Type B pancreatic cell (in vitro differentiated cells): ENCODE data around the gene GAREM1. TPM values are rescaled to one million over a fixed set of nuclear protein-coding genes. Genes with fewer than 3 reads are reported as not detected.

Experiments
- DNase-seq: peaks from one replicate; pipeline ENCODE4 v3.0.0; 2021; ENCODE audit warnings: mixed read lengths; ENCODE audit not compliant: unreplicated experiment; ENCODE audit errors: extremely low spot score
- H3K27ac Mint-ChIP-seq: 2 replicates; pipeline ENCODE4 v1.8.0; 2021; ENCODE audit warnings: mild to moderate bottlenecking, mixed read lengths
- H3K27me3 Mint-ChIP-seq: 2 replicates; pipeline ENCODE4 v1.8.0; 2021; ENCODE audit warnings: mixed read lengths
- H3K36me3 Mint-ChIP-seq: 2 replicates; pipeline ENCODE4 v1.8.0; 2021; ENCODE audit warnings: mixed read lengths
- H3K4me1 Mint-ChIP-seq: one replicate; pipeline ENCODE4 v1.8.0; 2021; ENCODE audit warnings: mixed read lengths; ENCODE audit not compliant: unreplicated experiment
- H3K4me3 Mint-ChIP-seq: 2 replicates; pipeline ENCODE4 v1.8.0; 2021; ENCODE audit warnings: mild to moderate bottlenecking, mixed read lengths
- H3K9me3 Mint-ChIP-seq: 2 replicates; pipeline ENCODE4 v1.8.0; 2021; ENCODE audit warnings: mixed read lengths
- CTCF ChIP-seq: fragments of 200-600 bp; sonication (generic); conservative IDR thresholded peaks from 2 replicates; pipeline ENCODE4 v1.5.0; 2021; ENCODE audit warnings: antibody characterized with exemption, mild to moderate bottlenecking
- total RNA-seq: library from RNA; stranded (reverse); gene quantifications from 2 replicates; pipeline ENCODE4 v1.2.1, GENCODE V29; 2021; ENCODE audit warnings: low replicate concordance

GAREM1 gene
- total RNA-seq, 1 donor from 2014 or later, result 17.8 TPM

GRCh38 chr18:32368991-32369390, 101.7 kb downstream of the GAREM1 start:
- Mint-ChIP-seq H3K36me3 (no peaks in the 10 kb centered on the region), H3K4me1 (peaks cover 28% of the 10 kb centered on the region), H3K27ac (peak overlapping the region; percentile 21), H3K4me3 (no peak overlapping the region), H3K9me3 (no peaks in the 10 kb centered on the region), H3K27me3 (no peaks in the 10 kb centered on the region)
- TF ChIP-seq CTCF, result no peak
- no peak for DNase-seq

DNA sequence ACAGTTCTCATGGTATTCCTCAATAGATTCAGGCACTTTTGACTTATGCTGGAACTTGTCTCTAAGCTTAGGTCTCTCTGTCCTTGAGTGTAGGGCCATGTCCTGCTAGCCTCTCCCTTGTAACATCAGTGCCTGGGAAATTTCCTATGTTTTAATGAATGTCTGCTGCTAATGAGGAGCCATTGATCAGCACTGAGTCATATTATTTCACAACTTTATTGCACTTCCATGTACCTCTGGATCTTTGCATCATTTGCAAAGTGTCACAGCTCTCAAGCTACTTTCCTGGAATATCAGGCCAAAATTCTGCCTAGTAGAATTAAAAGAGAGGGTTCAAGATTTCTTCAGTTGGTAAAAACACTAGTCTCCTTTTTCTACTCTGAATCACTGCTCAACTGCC, 102.5 kb downstream of the GAREM1 start:
- DNase-seq, result no peak
- H3K27ac Mint-ChIP-seq, result peak overlapping the region; percentile 52

DNA sequence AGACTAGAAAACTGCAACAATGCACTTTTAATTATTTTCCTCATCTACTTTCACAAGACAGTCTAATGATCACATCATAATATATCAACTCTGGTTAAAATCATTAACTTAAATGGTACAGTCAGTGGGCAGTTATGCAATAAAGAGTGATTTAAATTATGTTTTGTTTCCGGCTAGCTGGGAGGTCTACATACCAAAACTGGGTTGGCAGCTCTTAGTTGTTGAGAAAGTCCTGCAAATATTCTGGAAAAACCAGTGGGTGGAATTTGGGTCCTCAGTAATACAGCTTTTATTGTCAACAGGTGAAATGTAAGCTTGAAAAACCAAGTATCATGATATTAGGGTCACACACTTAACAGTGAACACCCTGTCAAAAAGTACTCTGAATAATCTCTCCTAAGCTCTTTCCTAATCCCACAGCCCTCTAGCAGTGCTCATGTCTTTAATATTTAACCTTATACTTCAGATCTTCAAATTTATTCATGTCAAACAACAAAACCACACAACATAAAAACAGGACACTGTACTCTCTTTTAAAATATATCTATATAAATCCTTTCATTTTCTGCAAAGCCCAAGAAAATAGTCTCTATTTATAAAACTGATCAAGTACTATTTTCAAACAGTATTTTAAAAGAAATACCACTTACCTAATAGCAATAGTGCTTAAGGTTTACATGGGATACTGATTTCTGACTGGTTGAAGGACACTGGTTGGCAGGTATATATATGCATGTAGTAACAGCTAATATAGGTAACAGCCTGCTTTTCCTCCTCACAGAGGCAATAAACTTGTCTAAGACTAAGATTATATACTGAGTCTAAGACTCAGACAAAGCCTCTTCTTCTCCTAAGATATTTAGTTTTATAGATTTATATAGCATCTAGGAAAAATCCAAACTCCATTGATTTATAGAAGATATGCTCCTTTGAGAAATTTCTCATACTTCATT, 103.8 kb downstream of the GAREM1 start:
- Mint-ChIP-seq H3K36me3 (no peaks in the 10 kb centered on the region), H3K4me1 (peaks cover 20% of the 10 kb centered on the region), H3K4me3 (no peak overlapping the region), H3K9me3 (no peaks in the 10 kb centered on the region), H3K27ac (peak overlapping the region; percentile 48), H3K27me3 (no peaks in the 10 kb centered on the region)
- DNase-seq, result no peak
- TF ChIP-seq CTCF, result no peak

More for the DNA sequence above, 102.5 kb downstream of the GAREM1 start:
- TF ChIP-seq CTCF, result no peak
- H3K4me3 Mint-ChIP-seq, result no peak overlapping the region
- peaks cover 25% of the 10 kb centered on the region for H3K4me1 Mint-ChIP-seq
- no peaks in the 10 kb centered on the region for H3K9me3 Mint-ChIP-seq
- H3K36me3 Mint-ChIP-seq, result no peaks in the 10 kb centered on the region
- H3K27me3 Mint-ChIP-seq, result no peaks in the 10 kb centered on the region

GRCh38 chr18:32362484-32362883, 108.2 kb downstream of the GAREM1 start:
- no peaks in the 10 kb centered on the region for H3K27me3 Mint-ChIP-seq
- no peak for TF ChIP-seq CTCF
- H3K4me1 Mint-ChIP-seq, result peaks cover 1% of the 10 kb centered on the region
- DNase-seq, result no peak
- H3K4me3 Mint-ChIP-seq, result no peak overlapping the region
- H3K27ac Mint-ChIP-seq, result no peak overlapping the region
- H3K36me3 Mint-ChIP-seq, result no peaks in the 10 kb centered on the region
- H3K9me3 Mint-ChIP-seq, result no peaks in the 10 kb centered on the region

DNA sequence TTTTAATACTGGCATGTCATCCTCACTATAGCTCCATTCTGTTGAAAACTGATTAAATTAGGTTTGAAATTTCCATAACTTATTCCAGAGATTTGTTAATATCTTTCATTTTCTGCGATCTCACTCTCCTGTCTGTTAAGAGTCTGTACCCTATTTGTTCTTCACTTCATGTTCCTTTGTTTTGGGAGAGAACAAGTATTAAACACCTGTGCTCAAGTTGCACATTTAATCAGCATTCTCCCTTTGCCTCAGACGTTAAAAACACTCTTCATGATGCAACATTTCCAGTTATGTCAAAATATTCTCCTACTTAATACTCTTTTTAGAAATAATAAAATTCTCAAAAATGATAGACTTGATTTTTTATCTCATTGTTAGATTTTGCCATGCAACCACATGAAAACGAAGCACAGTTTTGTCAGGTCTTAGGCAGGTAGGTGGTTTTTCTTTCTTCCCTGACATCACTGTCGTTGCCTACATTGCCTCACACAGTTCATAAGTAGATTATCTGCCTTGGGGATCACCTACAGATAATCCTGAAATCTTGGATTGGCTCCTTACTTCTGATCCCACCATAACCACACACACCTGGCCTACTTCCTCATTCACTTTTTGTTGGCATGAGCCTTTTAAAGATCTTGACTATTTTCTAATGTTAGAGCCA, 109.9 kb downstream of the GAREM1 start:
- no peak for DNase-seq
- H3K4me1 Mint-ChIP-seq, result no peaks in the 10 kb centered on the region
- no peaks in the 10 kb centered on the region for H3K9me3 Mint-ChIP-seq
- H3K27ac Mint-ChIP-seq, result no peak overlapping the region
- no peak overlapping the region for H3K4me3 Mint-ChIP-seq
- H3K36me3 Mint-ChIP-seq, result no peaks in the 10 kb centered on the region
- H3K27me3 Mint-ChIP-seq, result no peaks in the 10 kb centered on the region
- no peak for TF ChIP-seq CTCF
